Keratinocyte (primary cell): ENCODE results near the gene MS4A7. TPM values are rescaled to one million over a fixed set of nuclear protein-coding genes. Genes with fewer than 3 reads are reported as not detected.

ENCODE experiments used
- DNase-seq: peaks from one replicate; pipeline ENCODE4 v3.0.0-alpha.2; 2011; ENCODE audit warnings: low read depth, missing footprints, low spot score
- FAIRE-seq: peaks from 2 replicates; lab custom pipeline; 2011; peaks lifted over from hg19 to GRCh38; lab: Jason Lieb, UNC
- H2AFZ ChIP-seq: 2 replicates; pipeline ENCODE4 v1.6.0; 2012; ENCODE audit warnings: low read length, control low read depth, inconsistent platforms; ENCODE audit not compliant: control insufficient read depth
- H3K27ac ChIP-seq: 2 replicates; pipeline ENCODE4 v1.5.1; 2011; ENCODE audit warnings: low read length; ENCODE audit not compliant: control insufficient read depth, insufficient read depth
- H3K27me3 ChIP-seq: 3 replicates; pipeline ENCODE4 v1.6.0; 2011; ENCODE audit warnings: low read length; ENCODE audit not compliant: control insufficient read depth, insufficient read depth; ENCODE audit errors: extremely low read depth
- H3K36me3 ChIP-seq, 2 experiments: 2 replicates in 1 of 2; 3 replicates in 1 of 2; pipeline ENCODE4 v1.5.1; 2011; ENCODE audit warnings: low read length in 2 of 2, mild to moderate bottlenecking in 1 of 2; ENCODE audit not compliant: control insufficient read depth in 2 of 2, insufficient read depth in 2 of 2; ENCODE audit errors: extremely low read depth in 1 of 2
- H3K4me1 ChIP-seq: 3 replicates; pipeline ENCODE4 v1.5.1; 2011; ENCODE audit warnings: low read length; ENCODE audit not compliant: control insufficient read depth, insufficient read depth; ENCODE audit errors: extremely low read depth
- H3K4me2 ChIP-seq: 3 replicates; pipeline ENCODE4 v1.6.0; 2011; ENCODE audit warnings: low read depth, low read length; ENCODE audit not compliant: control insufficient read depth, insufficient read depth; ENCODE audit errors: extremely low read depth
- H3K4me3 ChIP-seq, 3 experiments: fragments of 200-600 bp in 1 of 3; sonication (generic) in 1 of 3; 2 replicates in 2 of 3; 3 replicates in 1 of 3; pipeline ENCODE4 v1.5.1; 2011 to 2016; ENCODE audit warnings: low read length in 3 of 3, mild to moderate bottlenecking in 3 of 3, control low read depth in 2 of 3, inconsistent platforms in 1 of 3, low read depth in 1 of 3, mixed read lengths in 1 of 3, mixed run types in 1 of 3, moderate library complexity in 1 of 3; ENCODE audit not compliant: control insufficient read depth in 2 of 3, insufficient read depth in 2 of 3; ENCODE audit errors: extremely low read depth in 1 of 3
- H3K79me2 ChIP-seq: 2 replicates; pipeline ENCODE4 v1.6.0; 2012; ENCODE audit warnings: low read length; ENCODE audit not compliant: control insufficient read depth, insufficient read depth
- H3K9ac ChIP-seq: 3 replicates; pipeline ENCODE4 v1.6.0; 2011; ENCODE audit warnings: low read length; ENCODE audit not compliant: control insufficient read depth, insufficient read depth; ENCODE audit errors: extremely low read depth
- H3K9me1 ChIP-seq: 3 replicates; pipeline ENCODE4 v1.6.0; 2011; ENCODE audit warnings: low read length; ENCODE audit not compliant: control insufficient read depth, insufficient read depth; ENCODE audit errors: extremely low read depth
- H3K9me3 ChIP-seq: 2 replicates; pipeline ENCODE4 v1.5.1; 2012; ENCODE audit warnings: low read depth, low read length; ENCODE audit not compliant: control insufficient read depth
- H4K20me1 ChIP-seq: 3 replicates; pipeline ENCODE4 v1.6.0; 2011; ENCODE audit warnings: low read length; ENCODE audit not compliant: control insufficient read depth, insufficient read depth; ENCODE audit errors: extremely low read depth
- EZH2 ChIP-seq: IDR thresholded peaks from one replicate; pipeline ENCODE4 v1.6.1; 2012; ENCODE audit warnings: inconsistent platforms, mild to moderate bottlenecking, low read length, moderate library complexity
- dilution Hi-C: fragments of 300-500 bp; cut with MboI; formaldehyde crosslinking; loops from one replicate; pipeline ENCODE4 v1.7.0; 2020; ENCODE audit warnings: low sequenced_read_pairs; ENCODE audit not compliant: extremely low pct_ligation_motif_present
- polyA plus RNA-seq, 5 experiments: library from polyadenylated mRNA; depleted of rRNA in 3 of 5; stranded (reverse) in 3 of 5; stranded (forward) in 1 of 5; unstranded in 1 of 5; fragments of >200 nt; gene quantifications; 1 replicate in 1 of 5; 2 replicates in 3 of 5; 3 replicates in 1 of 5; pipeline versions ENCODE4 v1.2.1 to v1.2.3, GENCODE V29; 2011 to 2012; ENCODE audit warnings: missing spikeins in 2 of 5, low read depth in 1 of 5, low replicate concordance in 1 of 5
- TF ChIP-seq, protein P1 (sequence below), 3 experiments: IDR thresholded peaks in 1 of 3; conservative IDR thresholded peaks in 1 of 3; optimal IDR thresholded peaks in 1 of 3; 2 replicates in 2 of 3; 3 replicates in 1 of 3; pipeline versions ENCODE3 to v1.5.1; 2011; ENCODE audit warnings: low read length in 3 of 3, mild to moderate bottlenecking in 3 of 3, moderate library complexity in 2 of 3, control low read depth in 1 of 3, inconsistent platforms in 1 of 3; ENCODE audit not compliant: insufficient read depth in 2 of 3; ENCODE audit errors: extremely low read depth in 1 of 3

Gene MS4A7
- polyA plus RNA-seq, 1 donor (not counting 4 experiments of a cell fraction or from before 2014, with no cell fraction given) = not detected

GRCh38 chr11:60367009-60367408, 11.3 kb upstream of the MS4A7 start:
- no peak for DNase-seq
- TF ChIP-seq EZH2 = no peak
- TF ChIP-seq, protein P1, sequence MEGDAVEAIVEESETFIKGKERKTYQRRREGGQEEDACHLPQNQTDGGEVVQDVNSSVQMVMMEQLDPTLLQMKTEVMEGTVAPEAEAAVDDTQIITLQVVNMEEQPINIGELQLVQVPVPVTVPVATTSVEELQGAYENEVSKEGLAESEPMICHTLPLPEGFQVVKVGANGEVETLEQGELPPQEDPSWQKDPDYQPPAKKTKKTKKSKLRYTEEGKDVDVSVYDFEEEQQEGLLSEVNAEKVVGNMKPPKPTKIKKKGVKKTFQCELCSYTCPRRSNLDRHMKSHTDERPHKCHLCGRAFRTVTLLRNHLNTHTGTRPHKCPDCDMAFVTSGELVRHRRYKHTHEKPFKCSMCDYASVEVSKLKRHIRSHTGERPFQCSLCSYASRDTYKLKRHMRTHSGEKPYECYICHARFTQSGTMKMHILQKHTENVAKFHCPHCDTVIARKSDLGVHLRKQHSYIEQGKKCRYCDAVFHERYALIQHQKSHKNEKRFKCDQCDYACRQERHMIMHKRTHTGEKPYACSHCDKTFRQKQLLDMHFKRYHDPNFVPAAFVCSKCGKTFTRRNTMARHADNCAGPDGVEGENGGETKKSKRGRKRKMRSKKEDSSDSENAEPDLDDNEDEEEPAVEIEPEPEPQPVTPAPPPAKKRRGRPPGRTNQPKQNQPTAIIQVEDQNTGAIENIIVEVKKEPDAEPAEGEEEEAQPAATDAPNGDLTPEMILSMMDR (optimal IDR thresholded peaks at IDR 0.05 in 1 of 3, IDR thresholded peaks at IDR 0.05 in 1 of 3, conservative IDR thresholded peaks at IDR 0.05 in 1 of 3; ENCODE audit: extremely low read depth in 1 of 3, insufficient read depth in 2 of 3, low read length in 3 of 3) = no peak
- H2AFZ ChIP-seq = no peak overlapping the region
- no peaks in the 10 kb centered on the region for H3K4me1 ChIP-seq
- H3K27me3 ChIP-seq = no peaks in the 10 kb centered on the region
- H3K4me3 ChIP-seq = no peak overlapping the region
- dilution Hi-C loops = no loop called here
- no peak overlapping the region for H3K27ac ChIP-seq
- H4K20me1 ChIP-seq = no peaks in the 10 kb centered on the region
- no peak for FAIRE-seq
- no peaks in the 10 kb centered on the region for H3K79me2 ChIP-seq
- no peak overlapping the region for H3K9ac ChIP-seq
- H3K9me3 ChIP-seq = no peaks in the 10 kb centered on the region
- H3K9me1 ChIP-seq = no peaks in the 10 kb centered on the region
- H3K4me2 ChIP-seq = no peak overlapping the region
- no peaks in the 10 kb centered on the region for H3K36me3 ChIP-seq

GRCh38 chr11:60367896-60368295, 10.4 kb upstream of the MS4A7 start:
- Histone ChIP-seq H3K4me3 (no peak overlapping the region), H3K4me1 (no peaks in the 10 kb centered on the region), H3K9ac (no peak overlapping the region), H3K4me2 (no peak overlapping the region), H3K79me2 (no peaks in the 10 kb centered on the region), H3K36me3 (no peaks in the 10 kb centered on the region), H3K27ac (no peak overlapping the region), H3K9me1 (no peaks in the 10 kb centered on the region), H3K27me3 (no peaks in the 10 kb centered on the region), H2AFZ (no peak overlapping the region), H3K9me3 (no peaks in the 10 kb centered on the region), H4K20me1 (no peaks in the 10 kb centered on the region)
- FAIRE-seq (no peak), DNase-seq (no peak)
- TF ChIP-seq EZH2 = no peak
- TF ChIP-seq, protein P1 (optimal IDR thresholded peaks at IDR 0.05 in 1 of 3, IDR thresholded peaks at IDR 0.05 in 1 of 3, conservative IDR thresholded peaks at IDR 0.05 in 1 of 3; ENCODE audit: extremely low read depth in 1 of 3, insufficient read depth in 2 of 3, low read length in 3 of 3) = no peak
- dilution Hi-C loops = no loop called here
